Stimulated activated CD8-positive, alpha-beta memory T cell treated with anti-CD3 and anti-CD28 coated beads, Interleukin-2, amount 100 ng/mL, for 48 hours (primary cell): ENCODE measurements around the gene SNX14.
"Not testable (repeated sequence)": the region's sequence is repeated elsewhere in the genome, so short reads cannot be mapped to it uniquely, and the experiment has no call there.

Experiments used
- DNase-seq, 2 donors: peaks; one replicate each; pipeline ENCODE4 v3.0.0-alpha.2; 2020; ENCODE audit warnings: low read depth in 2 of 2

Gene SNX14, protein sequence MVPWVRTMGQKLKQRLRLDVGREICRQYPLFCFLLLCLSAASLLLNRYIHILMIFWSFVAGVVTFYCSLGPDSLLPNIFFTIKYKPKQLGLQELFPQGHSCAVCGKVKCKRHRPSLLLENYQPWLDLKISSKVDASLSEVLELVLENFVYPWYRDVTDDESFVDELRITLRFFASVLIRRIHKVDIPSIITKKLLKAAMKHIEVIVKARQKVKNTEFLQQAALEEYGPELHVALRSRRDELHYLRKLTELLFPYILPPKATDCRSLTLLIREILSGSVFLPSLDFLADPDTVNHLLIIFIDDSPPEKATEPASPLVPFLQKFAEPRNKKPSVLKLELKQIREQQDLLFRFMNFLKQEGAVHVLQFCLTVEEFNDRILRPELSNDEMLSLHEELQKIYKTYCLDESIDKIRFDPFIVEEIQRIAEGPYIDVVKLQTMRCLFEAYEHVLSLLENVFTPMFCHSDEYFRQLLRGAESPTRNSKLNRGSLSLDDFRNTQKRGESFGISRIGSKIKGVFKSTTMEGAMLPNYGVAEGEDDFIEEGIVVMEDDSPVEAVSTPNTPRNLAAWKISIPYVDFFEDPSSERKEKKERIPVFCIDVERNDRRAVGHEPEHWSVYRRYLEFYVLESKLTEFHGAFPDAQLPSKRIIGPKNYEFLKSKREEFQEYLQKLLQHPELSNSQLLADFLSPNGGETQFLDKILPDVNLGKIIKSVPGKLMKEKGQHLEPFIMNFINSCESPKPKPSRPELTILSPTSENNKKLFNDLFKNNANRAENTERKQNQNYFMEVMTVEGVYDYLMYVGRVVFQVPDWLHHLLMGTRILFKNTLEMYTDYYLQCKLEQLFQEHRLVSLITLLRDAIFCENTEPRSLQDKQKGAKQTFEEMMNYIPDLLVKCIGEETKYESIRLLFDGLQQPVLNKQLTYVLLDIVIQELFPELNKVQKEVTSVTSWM

DNA sequence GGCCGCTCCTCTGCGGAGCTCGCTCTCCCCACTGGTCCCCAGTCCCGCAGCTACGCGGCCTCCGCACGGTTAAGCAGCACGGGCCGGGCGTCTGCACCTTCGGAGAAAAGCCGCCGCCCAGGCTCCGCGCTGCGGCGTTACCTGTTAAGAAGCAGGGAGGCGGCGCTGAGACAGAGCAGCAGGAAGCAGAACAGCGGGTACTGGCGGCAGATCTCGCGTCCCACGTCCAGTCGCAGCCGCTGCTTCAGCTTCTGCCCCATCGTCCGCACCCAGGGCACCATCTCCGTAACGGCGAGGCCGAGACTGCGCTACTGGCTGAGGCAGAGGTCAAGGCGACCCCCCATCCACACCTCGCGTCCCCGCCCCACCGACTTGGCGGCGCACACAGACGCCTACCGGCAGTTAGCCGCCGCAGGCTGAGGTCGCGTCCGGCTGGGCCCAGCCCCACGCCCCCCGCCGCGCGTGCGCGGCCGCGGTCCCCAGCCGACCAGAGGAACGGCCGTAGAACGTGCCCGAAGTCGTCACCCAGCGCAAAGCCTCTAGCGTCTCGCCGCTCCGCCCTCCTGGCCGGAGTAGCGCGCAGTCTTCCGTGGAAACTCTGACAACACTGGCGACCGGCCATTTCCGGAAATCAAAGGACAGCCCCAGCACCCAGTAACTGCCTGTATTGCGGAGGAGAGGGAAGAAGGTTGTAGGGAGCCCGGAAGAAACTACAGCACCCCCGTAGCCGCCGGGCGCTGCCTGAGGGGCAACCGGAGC lies at the start of gene SNX14:
Gene SNX14, minus strand, starts transcription at position 421 of the 759 bp plus-strand sequence. Its CDS starts 140 bp downstream, at position 281.
- peak; percentile 76 to 78 for DNase-seq

DNA sequence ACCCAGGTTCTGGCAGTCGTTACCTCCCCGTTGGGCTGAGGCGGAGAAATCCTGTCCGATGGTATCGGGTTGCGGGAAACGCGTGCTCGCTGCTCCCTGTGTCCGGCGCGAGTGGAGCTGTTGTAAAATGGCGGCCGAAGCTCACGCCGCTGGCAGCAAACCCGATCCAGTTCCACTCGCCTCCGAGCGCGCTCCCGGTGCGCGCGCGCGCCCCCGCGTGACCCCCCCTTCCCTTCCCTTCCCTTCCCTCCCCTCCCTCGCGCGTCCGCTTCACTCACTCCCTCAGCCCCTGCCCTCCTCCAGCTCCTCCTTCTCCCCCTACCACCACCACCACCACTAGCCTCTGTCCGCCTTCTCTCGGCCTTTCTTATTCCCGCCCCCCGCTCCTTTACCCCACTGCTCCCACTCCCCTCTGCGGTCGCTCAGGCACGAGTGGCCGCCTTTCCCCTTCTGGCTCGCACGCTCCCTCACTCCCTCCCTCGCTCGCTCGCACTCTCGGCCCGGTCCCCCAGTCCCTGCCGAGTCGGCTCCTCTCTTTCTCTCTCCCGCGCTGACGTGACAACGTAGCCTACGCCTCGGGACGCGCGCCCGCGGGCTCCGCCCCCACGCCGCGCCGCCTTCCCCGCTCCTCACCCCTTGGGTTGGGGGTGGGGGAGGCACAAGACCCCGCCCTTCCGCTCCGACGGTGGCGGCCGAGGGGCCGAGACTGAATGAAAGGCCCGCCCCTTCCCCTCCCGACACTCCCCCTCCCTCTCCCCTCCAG lies 49.3 kb upstream of the SNX14 start, which contains the start of gene SYNCRIP:
Gene SYNCRIP, minus strand, starts transcription at position 113 of the 763 bp plus-strand sequence. CDS start 1,447 bp downstream, outside the sequence.
- peak; percentile 96 to 99 for DNase-seq

DNA sequence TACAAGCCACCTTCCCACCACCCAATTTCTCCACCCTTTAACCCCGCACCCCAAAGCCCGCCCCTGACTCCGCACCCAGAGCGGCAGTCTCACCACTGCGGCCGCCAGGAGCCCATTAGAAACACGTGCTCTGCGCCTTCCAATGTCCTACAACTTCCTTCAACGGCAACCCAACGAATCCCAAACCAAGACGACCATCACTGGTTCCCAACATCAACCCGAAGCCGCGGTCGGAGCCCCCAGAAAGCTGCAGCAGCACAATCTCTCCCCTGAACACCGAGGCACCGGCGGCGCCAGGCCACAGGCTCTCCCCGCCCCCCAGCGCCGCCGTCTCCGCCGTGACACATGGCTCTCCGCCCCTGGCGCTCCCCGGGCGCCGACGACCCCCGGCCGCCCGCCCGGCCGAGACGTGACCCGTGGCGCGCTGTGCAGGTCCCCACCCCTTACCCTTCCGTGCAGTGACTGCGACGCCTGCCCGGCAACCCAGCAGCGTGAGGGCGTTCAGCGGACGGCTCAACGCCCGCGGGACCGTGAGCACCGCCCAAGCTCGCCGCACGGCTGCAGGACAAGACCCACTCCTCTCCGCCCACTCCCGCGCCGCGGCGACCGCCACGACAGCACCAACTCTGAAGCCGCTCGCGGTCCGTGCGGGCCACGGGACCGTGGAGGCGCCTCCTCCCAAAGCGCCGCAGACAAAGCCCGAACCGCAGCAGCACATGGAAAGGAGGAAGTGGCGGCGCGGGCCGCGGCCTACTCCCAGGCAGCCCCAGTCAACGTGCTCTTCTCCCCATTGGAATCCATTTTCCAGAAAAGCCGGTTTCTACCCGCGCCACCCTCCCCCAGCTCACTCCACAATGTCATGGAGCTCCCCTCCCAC lies 48.5 kb upstream of the SNX14 start:
- DNase-seq = peak; percentile 25 to 32

DNA sequence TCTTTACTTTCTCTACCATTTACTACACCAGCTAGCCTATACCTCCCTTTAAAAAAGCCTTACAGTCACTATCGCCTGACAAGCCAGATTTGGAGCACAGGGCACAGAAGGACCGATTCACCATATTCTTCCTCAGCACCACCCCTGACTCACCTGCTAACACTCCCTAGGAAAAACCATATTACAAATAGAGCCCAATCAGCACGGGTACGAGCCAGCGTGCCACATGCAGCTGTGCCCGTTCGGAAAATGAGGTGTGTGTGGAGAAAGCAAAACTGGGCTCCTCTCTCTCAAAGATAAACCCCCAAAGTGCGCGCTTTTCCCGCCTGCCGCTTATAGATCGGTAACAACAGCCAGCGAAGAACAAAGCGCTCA lies 47.9 kb upstream of the SNX14 start:
- DNase-seq = no peak

DNA sequence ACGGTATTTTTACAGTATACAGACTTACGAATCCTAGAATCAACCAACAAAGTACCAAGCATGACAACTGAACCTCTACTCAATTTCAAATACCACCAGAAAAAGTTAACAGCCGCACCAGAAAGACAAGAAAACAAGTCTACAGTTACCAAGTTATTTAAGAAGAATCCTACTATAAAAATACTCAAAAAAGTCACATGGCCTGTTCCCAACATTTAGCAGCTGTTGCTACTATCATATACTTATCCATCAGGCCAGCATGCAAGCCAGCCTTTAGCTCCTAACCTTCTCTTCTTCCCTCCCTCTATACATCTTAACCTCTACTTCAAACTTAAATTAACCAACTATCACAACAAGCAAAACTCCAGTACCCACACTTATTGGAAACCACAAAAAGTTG lies 47.2 kb upstream of the SNX14 start:
- no peak for DNase-seq

DNA sequence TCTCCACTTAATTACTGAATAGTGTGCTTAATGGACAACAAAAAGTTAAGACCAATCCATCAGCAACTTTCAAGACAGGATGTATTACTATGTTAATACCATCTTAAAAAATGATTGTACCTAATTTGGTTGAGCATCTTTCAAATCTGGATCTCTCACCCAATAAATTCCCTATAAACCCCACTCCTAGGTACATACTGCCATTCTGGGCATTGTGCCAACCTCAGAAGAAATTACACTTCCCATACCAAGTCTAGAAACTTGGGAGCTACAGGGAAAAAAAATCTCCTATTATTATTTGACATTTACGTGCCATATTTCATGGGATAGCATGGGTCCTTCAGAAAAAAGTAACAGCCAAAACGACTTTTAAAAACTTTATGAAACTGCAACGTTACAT lies 43.9 kb upstream of the SNX14 start:
- no peak for DNase-seq

DNA sequence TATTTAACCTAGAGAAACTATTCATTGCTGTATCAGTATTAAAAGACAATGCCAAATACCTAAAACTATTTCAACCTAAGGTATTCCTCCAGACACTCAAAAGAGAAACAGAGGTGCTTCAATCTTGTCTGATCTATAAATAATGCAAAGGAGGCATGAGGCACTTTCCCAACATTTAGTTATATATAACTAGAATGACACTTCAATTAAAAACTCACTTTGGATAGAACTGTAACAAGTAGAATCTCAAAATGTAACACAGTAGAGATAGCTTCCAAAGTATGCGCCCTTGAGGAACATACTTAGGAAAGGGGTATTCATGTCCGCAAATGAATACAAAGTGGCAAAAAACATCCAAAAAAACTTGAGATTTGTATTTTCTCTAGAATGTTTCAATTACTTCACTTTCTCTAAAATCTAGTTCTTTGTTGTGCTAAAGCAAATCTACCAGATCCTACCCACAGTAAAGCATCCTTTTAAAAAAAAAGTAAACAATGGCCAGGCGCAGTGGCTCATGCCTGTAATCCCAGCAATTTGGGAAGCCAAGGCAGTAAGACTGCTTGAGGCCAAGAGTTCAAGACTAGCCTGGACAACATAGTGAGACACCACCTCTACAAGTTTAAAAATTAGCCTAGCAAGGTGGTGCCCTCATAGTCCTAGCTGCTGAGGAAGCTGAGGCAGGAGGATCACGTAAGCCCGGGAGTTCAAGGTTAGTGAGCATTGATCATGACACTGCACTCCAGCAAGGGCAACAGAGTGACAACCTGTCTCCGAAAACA lies 38.7 kb upstream of the SNX14 start:
- no peak for DNase-seq

DNA sequence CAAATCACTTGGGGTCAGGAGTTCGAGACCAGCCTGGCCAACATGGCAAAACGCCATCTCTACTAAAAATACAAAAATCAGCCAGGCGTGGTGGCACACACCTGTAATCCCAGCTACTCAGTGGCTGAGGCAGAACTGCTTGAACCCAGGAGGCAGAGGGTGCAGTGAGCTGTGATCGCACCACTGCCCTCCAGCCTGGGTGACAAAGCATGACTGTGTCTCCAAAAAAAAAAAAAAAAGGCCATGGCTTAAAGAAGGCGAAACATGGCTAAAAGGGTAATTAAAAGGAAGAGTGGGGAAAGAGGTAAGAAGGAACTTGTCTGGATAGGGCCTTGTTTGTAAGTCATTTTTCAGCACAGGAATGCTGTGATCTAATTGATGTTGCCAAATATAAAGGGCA lies 37.5 kb upstream of the SNX14 start:
- DNase-seq = not testable (repeated sequence)

DNA sequence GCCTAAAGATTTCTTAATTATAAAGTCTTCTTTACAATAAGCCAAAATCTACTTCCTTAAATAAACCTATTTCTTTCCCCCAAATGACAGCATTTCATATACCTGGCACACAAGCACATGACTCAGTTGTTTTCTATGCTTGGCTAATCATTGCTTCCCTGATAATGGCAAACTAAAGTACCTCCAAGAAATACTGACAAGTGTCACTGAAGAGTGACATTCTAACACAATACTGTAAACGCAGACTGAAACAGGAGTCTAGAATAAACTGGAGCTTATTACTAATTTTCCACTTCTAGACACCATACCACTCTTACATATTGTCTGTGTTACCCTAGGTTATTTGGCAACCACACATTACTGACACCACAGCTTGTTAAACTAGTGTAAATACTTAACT lies 34.7 kb upstream of the SNX14 start:
- DNase-seq = no peak

DNA sequence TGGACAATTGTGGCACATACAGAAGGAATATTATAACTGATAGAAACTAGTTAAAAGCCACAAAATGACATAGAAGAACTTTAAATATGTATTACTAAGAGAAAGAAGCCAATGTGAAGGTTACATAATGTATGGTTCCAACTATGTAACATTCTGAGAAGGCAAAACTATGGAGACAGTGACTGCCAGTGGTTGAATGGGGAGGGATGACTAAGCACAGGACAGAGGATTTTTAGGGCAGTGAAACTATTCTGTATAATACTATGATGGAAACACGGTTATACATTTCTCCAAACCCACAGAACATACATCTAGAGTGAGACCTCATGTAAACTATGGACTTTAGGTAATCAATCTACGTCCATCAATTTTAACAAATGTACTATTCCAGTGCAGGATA lies 26.6 kb upstream of the SNX14 start:
- DNase-seq = no peak

DNA sequence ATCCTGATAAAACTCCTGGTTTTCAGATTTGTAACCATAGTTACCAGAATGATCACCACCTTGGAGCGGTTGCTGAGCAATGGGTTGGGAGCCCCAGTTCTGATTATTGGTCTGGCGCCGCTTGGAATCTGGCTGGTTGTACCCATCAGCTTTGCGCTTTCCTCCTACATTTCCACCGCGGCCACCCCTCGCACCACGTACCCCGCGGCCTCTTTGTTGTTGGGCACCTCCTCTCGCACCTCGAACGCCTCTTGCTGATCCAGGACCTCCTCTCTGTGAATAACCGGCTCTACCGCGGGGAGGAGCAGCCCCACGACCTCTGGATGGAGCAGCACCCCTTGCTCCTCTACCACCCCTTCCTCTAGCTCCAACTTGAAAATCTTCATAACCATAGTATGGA lies 21.1 kb upstream of the SNX14 start:
- no peak for DNase-seq

DNA sequence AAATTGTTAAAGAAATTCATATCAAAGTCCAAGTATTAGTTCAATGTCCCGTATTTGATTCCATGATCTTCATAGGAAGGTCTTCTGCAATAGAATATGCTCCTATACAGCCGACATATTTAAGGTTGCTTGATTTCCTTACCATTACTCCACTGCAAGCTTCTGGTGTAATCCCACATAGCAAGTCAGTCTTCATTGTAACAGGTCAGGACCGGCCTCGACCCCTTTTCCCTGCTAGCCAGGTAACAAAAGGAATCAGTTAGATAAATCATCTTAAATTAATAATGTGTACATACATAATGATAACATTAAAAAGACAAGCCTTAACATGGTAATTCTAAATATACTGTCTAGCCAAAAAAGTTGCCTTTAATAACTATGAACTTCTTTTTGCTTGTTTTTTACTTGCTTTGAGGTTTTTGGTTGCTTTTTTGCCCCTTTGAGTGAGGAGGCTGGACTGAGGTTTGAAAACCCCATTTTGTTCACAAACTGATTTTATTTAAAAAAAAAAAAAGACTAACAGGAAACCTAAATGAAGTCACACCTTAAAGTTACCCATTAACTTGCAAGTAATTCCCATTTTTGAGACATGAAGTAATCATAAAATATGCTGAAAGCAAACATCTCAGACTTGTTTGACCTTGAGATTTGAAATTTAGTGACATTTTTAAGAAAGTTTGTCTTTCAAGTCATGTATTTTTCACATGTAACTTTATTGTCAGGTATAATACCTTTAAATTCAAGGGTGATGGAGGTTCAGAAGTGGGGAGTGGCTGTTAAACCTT lies 19.2 kb upstream of the SNX14 start:
- no peak for DNase-seq

DNA sequence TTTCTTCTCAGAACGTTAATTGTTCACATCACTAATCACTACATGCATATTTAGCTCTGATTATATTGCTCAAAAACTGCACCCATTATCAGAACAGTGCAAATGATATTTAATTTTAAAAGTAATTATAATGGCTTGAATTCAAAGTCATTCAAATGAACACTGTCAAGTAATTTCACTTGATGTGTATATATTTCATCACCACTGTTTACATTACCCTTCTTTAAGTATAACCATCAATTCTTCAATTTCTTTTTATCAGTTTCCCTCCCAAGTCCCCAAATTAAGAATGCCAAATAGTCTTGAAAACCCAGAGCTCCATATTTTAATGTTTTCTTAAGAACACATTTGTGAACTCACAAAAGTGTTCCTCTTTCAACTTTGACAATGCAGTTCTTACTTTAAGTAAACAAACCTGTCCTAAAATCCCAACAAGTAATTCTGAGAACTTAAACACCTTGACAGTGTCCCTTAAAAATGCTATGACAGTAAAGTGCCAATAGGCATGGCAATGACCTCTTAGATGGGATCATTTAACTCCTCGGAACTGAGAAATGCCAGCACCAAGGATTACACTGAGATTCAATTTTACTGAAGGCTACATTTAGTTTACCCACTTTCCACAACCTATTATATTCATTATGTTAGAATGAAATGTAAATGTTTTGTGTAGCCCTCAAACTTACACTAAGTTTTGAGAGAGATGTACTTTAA lies 16.7 kb upstream of the SNX14 start:
- DNase-seq = no peak

DNA sequence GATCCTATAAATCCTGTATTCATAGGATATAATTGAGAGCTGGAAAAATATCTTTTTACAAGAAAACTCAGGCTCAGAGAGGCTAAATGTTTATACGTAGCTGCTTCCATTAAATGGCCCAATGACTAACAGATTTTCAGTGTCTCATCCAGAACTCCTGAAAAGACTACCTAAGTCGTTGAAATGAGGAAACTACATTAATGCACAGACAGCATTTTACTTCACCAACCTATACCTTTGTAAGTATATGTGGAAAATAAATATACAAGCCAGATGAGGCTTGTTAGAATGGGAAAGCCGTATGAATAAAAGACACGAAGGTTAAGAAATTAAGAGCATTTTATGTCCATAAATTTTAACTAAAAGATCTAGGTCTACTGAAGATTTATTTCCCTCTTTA lies 8.4 kb upstream of the SNX14 start:
- no peak for DNase-seq

DNA sequence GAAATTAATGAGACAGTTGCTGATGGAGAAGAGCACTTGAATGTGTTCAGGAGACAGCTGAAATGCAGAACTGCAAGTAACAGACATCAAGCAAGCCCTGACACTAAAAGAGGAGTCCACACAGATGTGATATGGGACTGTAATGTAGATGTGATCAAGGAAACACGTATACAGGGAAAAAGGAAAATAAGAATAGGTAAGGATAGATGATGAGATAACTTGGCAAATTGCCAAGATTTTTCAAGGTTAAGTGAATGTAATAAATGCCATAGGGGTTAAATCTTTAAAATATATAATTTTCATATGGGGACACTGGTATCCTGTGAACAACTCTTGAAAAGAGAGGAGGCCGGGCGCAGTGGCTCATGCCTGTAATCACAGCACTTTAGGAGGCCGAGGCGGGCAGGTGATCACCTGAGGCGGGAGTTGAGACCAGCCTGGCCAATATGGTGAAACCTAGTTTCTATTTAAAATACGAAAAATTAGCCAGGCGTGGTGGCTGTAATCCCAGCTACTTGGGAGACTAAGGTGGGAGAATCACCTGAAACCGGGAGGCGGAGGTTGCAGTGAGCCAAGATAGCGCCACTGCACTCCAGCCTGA lies 7.2 kb upstream of the SNX14 start:
- no peak for DNase-seq

DNA sequence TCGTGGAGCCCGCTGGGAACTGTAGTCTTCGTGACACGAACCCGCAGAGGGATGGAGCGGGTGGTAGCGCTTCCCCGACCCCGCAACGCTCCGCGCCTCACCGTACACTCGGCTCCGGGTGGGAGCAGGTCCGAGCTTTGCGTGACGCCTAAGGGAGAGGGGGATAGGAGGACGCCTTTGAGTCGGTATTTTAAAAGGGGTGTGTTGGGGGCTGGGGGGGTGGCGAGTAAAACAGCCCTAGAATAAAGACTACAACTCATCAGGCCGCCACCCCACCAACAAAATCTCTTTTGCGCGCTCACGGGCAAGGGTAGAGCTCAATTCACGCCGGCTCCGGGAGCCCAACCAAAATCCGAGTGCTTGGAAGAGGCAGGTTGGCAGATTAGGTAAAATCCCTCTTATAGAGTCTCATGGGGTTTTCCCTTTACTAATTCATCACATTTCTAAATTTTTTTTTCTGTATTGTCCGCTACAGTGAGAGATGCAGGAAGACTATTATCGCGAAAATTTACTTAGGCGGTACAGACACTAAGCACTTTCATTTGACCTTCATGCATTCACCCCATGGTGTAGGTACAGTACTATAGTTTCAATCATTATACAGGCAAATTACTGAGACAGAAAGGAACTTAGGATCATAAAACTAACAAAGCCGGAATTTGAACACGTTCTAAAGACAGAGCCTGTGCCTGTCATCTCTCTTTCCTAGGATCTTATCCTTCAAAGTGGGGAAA lies 706 bp upstream of the SNX14 start:
- peak in 1 of 2 donors; percentile 30 for DNase-seq

DNA sequence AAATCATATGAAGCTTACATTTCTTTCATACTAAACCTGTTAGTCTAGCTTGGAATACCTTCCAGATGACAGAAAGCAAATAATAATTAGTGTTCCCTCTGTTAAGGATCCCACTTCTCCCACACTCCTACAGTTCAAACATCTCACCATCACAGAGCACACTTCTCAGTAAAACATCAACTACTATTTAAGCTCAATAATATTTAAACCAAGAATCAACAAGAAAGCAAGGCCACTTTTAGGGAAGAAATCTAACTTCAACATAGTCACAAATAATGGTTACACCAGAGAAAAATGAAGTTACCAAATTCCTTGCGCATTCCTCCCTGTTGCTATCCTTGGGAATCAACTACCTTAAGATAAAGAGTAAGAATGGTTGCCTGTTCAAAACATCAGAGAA lies 1.6 kb downstream of the SNX14 start:
- no peak for DNase-seq
